GM10266 (cell line): Measurements from ENCODE around the gene CAMK1G.

ENCODE experiments used
- DNase-seq: peaks from one replicate; pipeline ENCODE4 v3.0.0; 2012; ENCODE audit errors: extremely low spot score
- TF ChIP-seq, protein P1 (sequence below): IDR thresholded peaks from 2 replicates; pipeline ENCODE4 v1.5.1; 2012; ENCODE audit warnings: mild to moderate bottlenecking, low read depth; ENCODE audit not compliant: control insufficient read depth, insufficient read depth; ENCODE audit errors: missing control alignments

CAMK1G gene

GRCh38 chr1:209609041-209609790 is 25.7 kb downstream of the CAMK1G start:
- no peak for DNase-seq
- TF ChIP-seq, protein P1, sequence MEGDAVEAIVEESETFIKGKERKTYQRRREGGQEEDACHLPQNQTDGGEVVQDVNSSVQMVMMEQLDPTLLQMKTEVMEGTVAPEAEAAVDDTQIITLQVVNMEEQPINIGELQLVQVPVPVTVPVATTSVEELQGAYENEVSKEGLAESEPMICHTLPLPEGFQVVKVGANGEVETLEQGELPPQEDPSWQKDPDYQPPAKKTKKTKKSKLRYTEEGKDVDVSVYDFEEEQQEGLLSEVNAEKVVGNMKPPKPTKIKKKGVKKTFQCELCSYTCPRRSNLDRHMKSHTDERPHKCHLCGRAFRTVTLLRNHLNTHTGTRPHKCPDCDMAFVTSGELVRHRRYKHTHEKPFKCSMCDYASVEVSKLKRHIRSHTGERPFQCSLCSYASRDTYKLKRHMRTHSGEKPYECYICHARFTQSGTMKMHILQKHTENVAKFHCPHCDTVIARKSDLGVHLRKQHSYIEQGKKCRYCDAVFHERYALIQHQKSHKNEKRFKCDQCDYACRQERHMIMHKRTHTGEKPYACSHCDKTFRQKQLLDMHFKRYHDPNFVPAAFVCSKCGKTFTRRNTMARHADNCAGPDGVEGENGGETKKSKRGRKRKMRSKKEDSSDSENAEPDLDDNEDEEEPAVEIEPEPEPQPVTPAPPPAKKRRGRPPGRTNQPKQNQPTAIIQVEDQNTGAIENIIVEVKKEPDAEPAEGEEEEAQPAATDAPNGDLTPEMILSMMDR: no peak

DNA sequence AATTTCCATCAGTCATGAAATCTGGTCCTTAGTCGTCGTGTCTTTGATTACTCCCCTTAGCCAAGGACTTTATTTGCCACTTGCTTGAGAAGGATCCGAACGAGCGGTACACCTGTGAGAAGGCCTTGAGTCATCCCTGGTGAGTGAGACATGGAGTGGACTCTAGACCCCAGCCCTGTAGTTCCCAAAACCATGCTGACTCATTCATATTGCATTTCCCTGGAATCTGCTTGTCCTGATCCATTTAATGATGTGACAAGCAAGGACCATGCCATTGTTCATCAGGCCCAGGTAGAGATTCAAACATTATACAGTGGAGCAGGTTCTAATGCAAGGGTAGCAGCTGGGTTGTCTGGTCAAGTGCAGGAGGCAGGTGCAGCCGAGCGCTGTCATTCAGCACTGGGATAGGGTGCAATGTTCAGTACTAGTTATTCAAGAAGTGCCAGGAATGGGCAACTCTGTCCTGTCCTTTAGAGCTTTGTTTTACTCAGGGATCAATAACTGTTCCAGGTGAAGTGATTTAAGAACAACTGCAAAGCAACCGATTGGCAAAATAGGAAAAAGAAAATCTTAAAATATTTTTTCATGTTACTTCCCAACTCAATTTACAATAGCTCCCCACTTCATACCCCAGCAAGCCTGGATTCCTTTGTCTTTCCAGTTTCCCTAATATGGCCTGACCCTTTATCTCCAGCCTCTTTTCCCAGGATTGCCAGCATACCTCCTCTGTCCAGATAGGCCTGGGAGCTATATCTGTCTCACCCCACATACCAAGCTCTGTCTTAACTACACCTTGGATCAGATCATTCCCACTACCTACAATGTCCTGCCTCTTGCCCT is 26.5 kb downstream of the CAMK1G start:
- no peak for DNase-seq

DNA sequence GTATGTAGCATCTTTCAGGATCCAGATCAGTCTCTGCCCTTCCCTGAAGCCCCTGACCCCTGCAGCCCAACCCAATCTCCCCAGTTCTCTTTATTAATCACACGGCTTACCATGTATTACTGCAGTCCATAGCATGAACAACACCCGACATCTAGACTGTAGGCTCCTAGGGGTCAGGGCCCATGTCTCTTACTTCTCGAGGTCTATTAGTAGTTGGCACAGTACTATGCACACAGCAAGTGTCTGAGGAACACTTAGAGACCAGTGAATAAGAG is 27.1 kb downstream of the CAMK1G start:
- TF ChIP-seq, protein P1: no peak
- DNase-seq: no peak

More for the DNA sequence above, 26.5 kb downstream of the CAMK1G start:
- TF ChIP-seq, protein P1: no peak

- TF ChIP-seq, protein P1: no peak
- no peak for DNase-seq
These were observed 28.5 kb downstream of the CAMK1G start for GRCh38 chr1:209611771-209612570.

GRCh38 chr1:209612646-209613399 is 29.3 kb downstream of the CAMK1G start:
- DNase-seq: no peak
- TF ChIP-seq, protein P1: no peak

GRCh38 chr1:209613400-209614150 is 30.1 kb downstream of the CAMK1G start:
- TF ChIP-seq, protein P1: no peak
- no peak for DNase-seq
